Ishikawa (cell line): ENCODE data around the gene TMC6.

Experiments
- CREB1 ChIP-seq: IDR thresholded peaks from 2 replicates; pipeline ENCODE4 v1.6.1; 2012; ENCODE audit warnings: low read depth
- EP300 ChIP-seq: IDR thresholded peaks from 2 replicates; pipeline ENCODE4 v1.6.1; 2012; ENCODE audit warnings: borderline replicate concordance
- MAX ChIP-seq: IDR thresholded peaks from 2 replicates; pipeline ENCODE4 v1.6.1; 2012
- NFIC ChIP-seq: IDR thresholded peaks from 2 replicates; pipeline ENCODE4 v1.6.1; 2012
- RAD21 ChIP-seq: IDR thresholded peaks from 2 replicates; pipeline ENCODE4 v1.6.1; 2012; ENCODE audit warnings: low read depth
- REST ChIP-seq: IDR thresholded peaks from 2 replicates; pipeline ENCODE4 v1.6.1; 2012; ENCODE audit warnings: low read depth, mild to moderate bottlenecking
- TAF1 ChIP-seq: IDR thresholded peaks from 2 replicates; pipeline ENCODE4 v1.6.1; 2012; ENCODE audit warnings: low read depth, mild to moderate bottlenecking
- ZBTB7A ChIP-seq: IDR thresholded peaks from 2 replicates; pipeline ENCODE4 v1.6.1; 2012; ENCODE audit warnings: low read depth

DNA sequence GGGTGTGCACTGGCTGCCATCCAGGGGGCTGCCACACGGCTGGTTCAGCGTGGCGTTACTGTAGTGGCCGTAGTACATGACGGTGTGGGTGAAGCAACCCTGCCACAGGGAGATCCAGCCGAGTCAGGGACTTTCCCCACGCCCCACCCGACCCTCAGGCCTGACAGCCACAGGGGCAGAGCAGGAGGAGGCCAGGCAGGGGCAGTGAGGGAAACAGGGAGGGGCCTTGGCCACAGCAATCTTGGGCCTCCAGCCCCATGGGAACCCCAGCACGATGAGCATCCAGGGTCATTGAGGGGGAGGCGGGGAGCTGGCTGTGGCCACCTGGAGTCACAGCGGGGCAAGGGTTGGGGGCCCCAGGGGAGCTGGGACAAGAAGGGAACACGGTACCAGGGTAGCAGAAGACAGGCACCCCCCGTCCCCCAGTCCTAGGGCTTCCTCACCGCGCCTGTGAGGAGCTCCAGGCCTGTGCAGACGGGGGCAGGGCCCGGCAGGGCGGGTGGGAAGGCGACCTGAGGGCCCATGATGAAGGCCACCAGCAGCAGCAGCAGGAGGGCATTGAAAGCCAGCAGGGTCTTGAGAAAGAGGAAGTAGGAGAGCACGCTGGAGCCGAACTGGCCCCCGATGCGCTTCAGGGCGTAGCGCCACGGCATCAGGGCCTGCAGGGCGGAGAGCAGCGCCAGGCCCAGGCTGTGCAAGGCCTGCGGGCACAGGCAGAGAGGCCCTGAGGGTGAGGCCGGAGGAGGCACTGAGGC is 4.3 kb downstream of the TMC6 start:
- TF ChIP-seq REST, result no peak
- TF ChIP-seq CREB1, result no peak
- no peak for TF ChIP-seq TAF1
- no peak for TF ChIP-seq EP300
- TF ChIP-seq RAD21, result no peak
- no peak for TF ChIP-seq MAX
- no peak for TF ChIP-seq NFIC
- no peak for TF ChIP-seq ZBTB7A
